GM23338 (cell line): ENCODE results near the gene TNS1. TPM values are rescaled to one million over a fixed set of nuclear protein-coding genes. Genes with fewer than 3 reads are reported as not detected.

Experiments
- ATAC-seq: fragments of 200-7000 bp; cut with Tn5 transposase; 3 replicates; pipeline ENCODE4 v1.9.1; 2020
- DNase-seq: peaks from one replicate; pipeline ENCODE4 v3.0.0-alpha.2; 2015; ENCODE audit warnings: low spot score
- H2AFZ ChIP-seq: fragments of 200-600 bp; sonication (generic); 2 replicates; pipeline ENCODE4 v1.8.0; 2016; ENCODE audit warnings: antibody characterized with exemption, mild to moderate bottlenecking, moderate library complexity
- H3F3A ChIP-seq: fragments of 200-600 bp; sonication (generic); replicated peaks from 2 replicates; pipeline ENCODE4 v1.8.0; 2017; ENCODE audit warnings: antibody characterized with exemption, mixed run types, low read depth
- H3K27ac ChIP-seq: fragments of 200-600 bp; sonication (generic); 2 replicates; pipeline ENCODE4 v1.6.1; 2016; ENCODE audit warnings: low read depth
- H3K27me3 ChIP-seq: fragments of 200-600 bp; sonication (generic); 2 replicates; pipeline ENCODE4 v1.8.0; 2016; ENCODE audit warnings: mild to moderate bottlenecking, mixed run types, moderate library complexity; ENCODE audit not compliant: insufficient read depth
- H3K36me3 ChIP-seq: fragments of 200-600 bp; sonication (generic); 2 replicates; pipeline ENCODE4 v1.8.0; 2016; ENCODE audit warnings: mild to moderate bottlenecking; ENCODE audit not compliant: insufficient read depth
- H3K4me1 ChIP-seq: fragments of 200-600 bp; sonication (generic); 2 replicates; pipeline ENCODE4 v1.8.0; 2016; ENCODE audit warnings: mild to moderate bottlenecking, moderate library complexity; ENCODE audit not compliant: insufficient read depth
- H3K4me2 ChIP-seq: fragments of 200-600 bp; sonication (generic); 2 replicates; pipeline ENCODE4 v1.7.1; 2017; ENCODE audit warnings: mixed run types
- H3K4me3 ChIP-seq: fragments of 200-600 bp; sonication (generic); 2 replicates; pipeline ENCODE4 v1.6.1; 2016; ENCODE audit warnings: mixed run types
- H3K79me2 ChIP-seq: fragments of 200-600 bp; sonication (generic); replicated peaks from 2 replicates; pipeline ENCODE4 v1.8.0; 2017; ENCODE audit warnings: mild to moderate bottlenecking; ENCODE audit not compliant: insufficient read depth
- H3K9me2 ChIP-seq: fragments of 200-600 bp; sonication (generic); 2 replicates; pipeline ENCODE4 v1.8.0; 2017; ENCODE audit not compliant: insufficient read depth
- H4K20me1 ChIP-seq: fragments of 200-600 bp; sonication (generic); replicated peaks from 2 replicates; pipeline ENCODE4 v1.8.0; 2017; ENCODE audit warnings: mild to moderate bottlenecking; ENCODE audit not compliant: insufficient read depth
- H3K27ac Mint-ChIP-seq: 2 replicates; pipeline ENCODE4 v1.8.0; 2020; ENCODE audit warnings: inconsistent platforms, mild to moderate bottlenecking, moderate library complexity, mixed read lengths
- H3K27me3 Mint-ChIP-seq: 3 replicates; pipeline ENCODE4 v1.8.0; 2022; ENCODE audit warnings: low read depth, mild to moderate bottlenecking, moderate library complexity, mixed read lengths, inconsistent platforms; ENCODE audit not compliant: insufficient read depth, poor library complexity
- H3K36me3 Mint-ChIP-seq: 3 replicates; pipeline ENCODE4 v1.8.0; 2021; ENCODE audit warnings: low read depth, mild to moderate bottlenecking, inconsistent platforms, moderate library complexity, mixed read lengths
- H3K4me1 Mint-ChIP-seq: 3 replicates; pipeline ENCODE4 v1.8.0; 2020; ENCODE audit warnings: mild to moderate bottlenecking, inconsistent platforms, mixed read lengths
- H3K4me3 Mint-ChIP-seq: 3 replicates; pipeline ENCODE4 v1.8.0; 2021; ENCODE audit warnings: moderate library complexity, mild to moderate bottlenecking, inconsistent platforms, mixed read lengths
- H3K9me3 Mint-ChIP-seq: 3 replicates; pipeline ENCODE4 v1.8.0; 2020; ENCODE audit warnings: moderate library complexity, mild to moderate bottlenecking, inconsistent platforms, mixed read lengths
- CREB1 ChIP-seq: fragments of 250-450 bp; sonication (Bioruptor Pico); IDR thresholded peaks from 2 replicates; pipeline ENCODE4 v1.5.0; 2020; ENCODE audit warnings: low read depth, mild to moderate bottlenecking, moderate library complexity
- CTCF ChIP-seq, 2 experiments: fragments of 200-600 bp in 1 of 2; sonication (generic) in 1 of 2; conservative IDR thresholded peaks; 2 replicates each; pipeline versions ENCODE4 v1.5.1 to v1.6.1; 2016 to 2017; ENCODE audit warnings: antibody characterized with exemption in 2 of 2, low read depth in 2 of 2, mild to moderate bottlenecking in 2 of 2, moderate library complexity in 1 of 2
- ETS1 ChIP-seq: IDR thresholded peaks from 2 replicates; pipeline ENCODE4 v1.6.1; 2016; ENCODE audit warnings: antibody characterized with exemption
- EZH2 ChIP-seq: fragments of 200-600 bp; sonication (generic); IDR thresholded peaks from one replicate; pipeline ENCODE4 v1.8.0; 2017; ENCODE audit warnings: antibody characterized with exemption, mild to moderate bottlenecking, low read depth; ENCODE audit not compliant: unreplicated experiment
- NANOG ChIP-seq: IDR thresholded peaks from 2 replicates; pipeline ENCODE4 v1.6.1; 2016; ENCODE audit warnings: antibody characterized with exemption, borderline replicate concordance
- POLR2AphosphoS5 ChIP-seq: IDR thresholded peaks from 2 replicates; pipeline ENCODE4 v1.6.1; 2016; ENCODE audit warnings: antibody characterized with exemption, low read depth
- REST ChIP-seq: IDR thresholded peaks from one replicate; pipeline ENCODE4 v1.6.1; 2018; ENCODE audit warnings: antibody characterized with exemption; ENCODE audit not compliant: unreplicated experiment
- STAT1 ChIP-seq: IDR thresholded peaks from one replicate; pipeline ENCODE4 v1.6.1; 2016; ENCODE audit warnings: antibody characterized with exemption; ENCODE audit not compliant: unreplicated experiment
- ZNF331 ChIP-seq: fragments of 250-450 bp; sonication (Bioruptor Pico); IDR thresholded peaks from 2 replicates; pipeline ENCODE4 v1.5.0; 2020; ENCODE audit warnings: low read depth, mild to moderate bottlenecking, moderate library complexity
- ZNF462 ChIP-seq: fragments of 250-450 bp; sonication (Bioruptor Pico); IDR thresholded peaks from 2 replicates; pipeline ENCODE4 v1.5.0; 2020; ENCODE audit warnings: mild to moderate bottlenecking, moderate library complexity
- polyA plus RNA-seq: library from polyadenylated mRNA; unstranded; fragments of >200 nt; fragmentation: Nextera tagmentation; extraction: Ambion mirVana; gene quantifications from 2 replicates; pipeline ENCODE4 v1.2.1, GENCODE V29; 2016
- total RNA-seq: library from RNA; depleted of rRNA; stranded (reverse); fragments of >200 nt; shearing (Covaris generic); gene quantifications from 2 replicates; pipeline ENCODE4 v1.2.3, GENCODE V29; 2014

The TNS1 gene
- total and polyA plus RNA-seq, 2 experiments from 2014 or later: 2.0 to 7.4 TPM

GRCh38 chr2:217775920-217776503 is 226.8 kb downstream of the TNS1 start (continued):
- TF ChIP-seq CTCF (conservative IDR thresholded peaks at IDR 0.05; ENCODE audit: low read depth in 2 of 2) (no peak), ZNF331 (no peak), CREB1 (CRISPR knock-in tag) (no peak), NANOG (no peak), EZH2 (no peak), POLR2AphosphoS5 (no peak)

- no peak overlapping the region for H3K27ac Mint-ChIP-seq
- no peak for DNase-seq
- no peak overlapping the region for H3K4me2 ChIP-seq
- TF ChIP-seq ETS1: no peak
- TF ChIP-seq REST: no peak
- TF ChIP-seq STAT1: no peak
- no peak for TF ChIP-seq POLR2AphosphoS5
- no peak for TF ChIP-seq ZNF462 (CRISPR knock-in tag)
- TF ChIP-seq CTCF (conservative IDR thresholded peaks at IDR 0.05; ENCODE audit: low read depth in 2 of 2): no peak
Measured at GRCh38 chr2:217774232-217774631, 228.6 kb downstream of the TNS1 start.

More at GRCh38 chr2:217774232-217774631, 228.6 kb downstream of the TNS1 start:
- H3K4me1 Mint-ChIP-seq: no peaks in the 10 kb centered on the region
- no peaks in the 10 kb centered on the region for H3K79me2 ChIP-seq
- no peaks in the 10 kb centered on the region for H3K9me3 Mint-ChIP-seq
- no peak overlapping the region for H3K4me3 Mint-ChIP-seq
- peaks cover 3% of the 10 kb centered on the region; the same call in 1 of the 2 replicates for H3K9me2 ChIP-seq
- no peak overlapping the region for H3K4me3 ChIP-seq
- no peaks in the 10 kb centered on the region for H3F3A ChIP-seq
- H2AFZ ChIP-seq: no peak overlapping the region
- H3K4me1 ChIP-seq: no peaks in the 10 kb centered on the region
- no peak overlapping the region for H3K27ac ChIP-seq
- ATAC-seq: no peak
- no peaks in the 10 kb centered on the region for H3K36me3 ChIP-seq
- no peaks in the 10 kb centered on the region for H3K27me3 ChIP-seq
- H3K36me3 Mint-ChIP-seq: no peaks in the 10 kb centered on the region
- H3K27me3 Mint-ChIP-seq: no peaks in the 10 kb centered on the region
- no peaks in the 10 kb centered on the region for H4K20me1 ChIP-seq
